ENCODE data around the gene TEK. TPM values are rescaled to one million over a fixed set of nuclear protein-coding genes. Genes with fewer than 3 reads are reported as not detected.
A peak's percentile ranks its signal among the peaks of the same experiment; 100 is the strongest.

Gene TEK
- polyA plus RNA-seq, 1 donor (not counting 4 experiments of a cell fraction or from before 2014, with no cell fraction given) = 0.03 TPM

DNA sequence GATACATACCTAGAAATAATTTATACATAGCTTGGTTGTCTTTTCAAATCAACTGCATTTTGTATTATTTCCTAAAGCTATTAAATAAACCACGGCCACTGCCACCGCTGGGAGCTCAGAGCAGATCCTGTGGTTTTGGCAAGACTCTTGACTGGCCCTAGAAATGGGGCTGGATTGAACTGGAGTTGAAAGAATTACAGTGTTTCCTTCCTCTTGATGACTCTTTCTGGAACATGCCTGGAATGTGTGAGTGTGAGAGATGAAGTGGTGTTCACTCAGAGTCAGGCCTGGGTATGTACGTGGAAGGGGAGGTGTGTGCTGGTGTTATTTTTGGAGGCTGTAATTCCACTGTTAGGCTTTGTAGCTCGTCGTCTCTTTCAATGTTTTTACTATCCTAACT, 45.9 kb downstream of the TEK start:
- peaks cover 2% of the 10 kb centered on the region for H3K9me3 ChIP-seq (ENCODE audit: control insufficient read depth, low read depth, low read length)
- no peaks in the 10 kb centered on the region for H4K20me1 ChIP-seq (ENCODE audit: control insufficient read depth, extremely low read depth, insufficient read depth, low read length)
- no peaks in the 10 kb centered on the region for H3K79me2 ChIP-seq (ENCODE audit: control insufficient read depth, insufficient read depth, low read length)
- DNase-seq (ENCODE audit: low read depth, low spot score) (peak; percentile 36), FAIRE-seq (peak; percentile 99)
- H3K36me3 ChIP-seq (ENCODE audit: control insufficient read depth in 2 of 2, extremely low read depth in 1 of 2, insufficient read depth in 2 of 2, low read length in 2 of 2) = no peaks in the 10 kb centered on the region
- H3K4me1 ChIP-seq (ENCODE audit: control insufficient read depth, extremely low read depth, insufficient read depth, low read length) = peaks cover 29% of the 10 kb centered on the region
- H3K27me3 ChIP-seq (ENCODE audit: control insufficient read depth, extremely low read depth, insufficient read depth, low read length) = no peaks in the 10 kb centered on the region
- dilution Hi-C loops (cut with MboI; ENCODE audit: extremely low pct_ligation_motif_present, low sequenced_read_pairs) = no loop called here
- peak overlapping the region; percentile 0 for H3K4me2 ChIP-seq (ENCODE audit: control insufficient read depth, extremely low read depth, insufficient read depth, low read depth, low read length)
- no peak overlapping the region for H2AFZ ChIP-seq (ENCODE audit: control insufficient read depth, low read length)
- no peak for TF ChIP-seq EZH2 (IDR thresholded peaks at IDR 0.05; ENCODE audit: low read length)
- TF ChIP-seq, protein P1, sequence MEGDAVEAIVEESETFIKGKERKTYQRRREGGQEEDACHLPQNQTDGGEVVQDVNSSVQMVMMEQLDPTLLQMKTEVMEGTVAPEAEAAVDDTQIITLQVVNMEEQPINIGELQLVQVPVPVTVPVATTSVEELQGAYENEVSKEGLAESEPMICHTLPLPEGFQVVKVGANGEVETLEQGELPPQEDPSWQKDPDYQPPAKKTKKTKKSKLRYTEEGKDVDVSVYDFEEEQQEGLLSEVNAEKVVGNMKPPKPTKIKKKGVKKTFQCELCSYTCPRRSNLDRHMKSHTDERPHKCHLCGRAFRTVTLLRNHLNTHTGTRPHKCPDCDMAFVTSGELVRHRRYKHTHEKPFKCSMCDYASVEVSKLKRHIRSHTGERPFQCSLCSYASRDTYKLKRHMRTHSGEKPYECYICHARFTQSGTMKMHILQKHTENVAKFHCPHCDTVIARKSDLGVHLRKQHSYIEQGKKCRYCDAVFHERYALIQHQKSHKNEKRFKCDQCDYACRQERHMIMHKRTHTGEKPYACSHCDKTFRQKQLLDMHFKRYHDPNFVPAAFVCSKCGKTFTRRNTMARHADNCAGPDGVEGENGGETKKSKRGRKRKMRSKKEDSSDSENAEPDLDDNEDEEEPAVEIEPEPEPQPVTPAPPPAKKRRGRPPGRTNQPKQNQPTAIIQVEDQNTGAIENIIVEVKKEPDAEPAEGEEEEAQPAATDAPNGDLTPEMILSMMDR (optimal IDR thresholded peaks at IDR 0.05 in 1 of 3, IDR thresholded peaks at IDR 0.05 in 1 of 3, conservative IDR thresholded peaks at IDR 0.05 in 1 of 3; ENCODE audit: extremely low read depth in 1 of 3, insufficient read depth in 2 of 3, low read length in 3 of 3) = no peak
- H3K4me3 ChIP-seq (ENCODE audit: control insufficient read depth in 2 of 3, extremely low read depth in 1 of 3, insufficient read depth in 2 of 3, low read depth in 1 of 3, low read length in 3 of 3) = no peak overlapping the region
- no peaks in the 10 kb centered on the region for H3K9me1 ChIP-seq (ENCODE audit: control insufficient read depth, extremely low read depth, insufficient read depth, low read length)
- no peak overlapping the region for H3K9ac ChIP-seq (ENCODE audit: control insufficient read depth, extremely low read depth, insufficient read depth, low read length)
- H3K27ac ChIP-seq (ENCODE audit: control insufficient read depth, insufficient read depth, low read length) = no peak overlapping the region

DNA sequence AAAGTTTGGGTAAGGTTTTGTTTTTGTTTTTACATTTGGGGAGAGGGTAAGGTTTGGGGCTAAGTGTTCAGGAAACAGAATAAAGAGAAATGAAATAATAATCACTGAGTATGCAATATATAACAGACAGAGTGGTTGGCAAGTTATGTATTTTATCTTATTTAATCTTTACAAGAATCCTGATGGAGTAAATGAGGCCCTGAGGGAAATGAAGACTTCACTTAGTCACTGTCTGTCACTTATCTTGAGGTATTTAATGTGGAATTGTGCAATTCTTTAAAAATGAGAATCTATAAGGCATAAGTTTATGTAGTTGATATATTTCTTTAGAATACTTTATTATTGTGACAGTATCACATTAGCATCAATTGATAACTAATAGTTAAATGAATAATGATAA, 48.1 kb downstream of the TEK start:
- Histone ChIP-seq H3K27ac (ENCODE audit: control insufficient read depth, insufficient read depth, low read length) (no peak overlapping the region), H3K27me3 (ENCODE audit: control insufficient read depth, extremely low read depth, insufficient read depth, low read length) (no peaks in the 10 kb centered on the region), H3K36me3 (ENCODE audit: control insufficient read depth in 2 of 2, extremely low read depth in 1 of 2, insufficient read depth in 2 of 2, low read length in 2 of 2) (no peaks in the 10 kb centered on the region), H3K4me1 (ENCODE audit: control insufficient read depth, extremely low read depth, insufficient read depth, low read length) (peaks cover 15% of the 10 kb centered on the region), H3K79me2 (ENCODE audit: control insufficient read depth, insufficient read depth, low read length) (no peaks in the 10 kb centered on the region), H3K4me2 (ENCODE audit: control insufficient read depth, extremely low read depth, insufficient read depth, low read depth, low read length) (no peak overlapping the region), H2AFZ (ENCODE audit: control insufficient read depth, low read length) (no peak overlapping the region), H4K20me1 (ENCODE audit: control insufficient read depth, extremely low read depth, insufficient read depth, low read length) (no peaks in the 10 kb centered on the region), H3K9ac (ENCODE audit: control insufficient read depth, extremely low read depth, insufficient read depth, low read length) (no peak overlapping the region), H3K4me3 (ENCODE audit: control insufficient read depth in 2 of 3, extremely low read depth in 1 of 3, insufficient read depth in 2 of 3, low read depth in 1 of 3, low read length in 3 of 3) (no peak overlapping the region), H3K9me3 (ENCODE audit: control insufficient read depth, low read depth, low read length) (peaks cover 2% of the 10 kb centered on the region), H3K9me1 (ENCODE audit: control insufficient read depth, extremely low read depth, insufficient read depth, low read length) (no peaks in the 10 kb centered on the region)
- DNase-seq (ENCODE audit: low read depth, low spot score) = no peak
- dilution Hi-C loops (cut with MboI; ENCODE audit: extremely low pct_ligation_motif_present, low sequenced_read_pairs) = no loop called here
- TF ChIP-seq, protein P1 (optimal IDR thresholded peaks at IDR 0.05 in 1 of 3, IDR thresholded peaks at IDR 0.05 in 1 of 3, conservative IDR thresholded peaks at IDR 0.05 in 1 of 3; ENCODE audit: extremely low read depth in 1 of 3, insufficient read depth in 2 of 3, low read length in 3 of 3) = no peak
- no peak for TF ChIP-seq EZH2 (IDR thresholded peaks at IDR 0.05; ENCODE audit: low read length)
- no peak for FAIRE-seq
